ENCODE data around the gene CUL7. TPM values are rescaled to one million over a fixed set of nuclear protein-coding genes. Genes with fewer than 3 reads are reported as not detected.

Gene CUL7
- total and polyA plus RNA-seq, 2 of the 8 experiments (the other 6 are each of a cell fraction or from before 2014, with no cell fraction given), result 10.8 to 15.0 TPM

DNA sequence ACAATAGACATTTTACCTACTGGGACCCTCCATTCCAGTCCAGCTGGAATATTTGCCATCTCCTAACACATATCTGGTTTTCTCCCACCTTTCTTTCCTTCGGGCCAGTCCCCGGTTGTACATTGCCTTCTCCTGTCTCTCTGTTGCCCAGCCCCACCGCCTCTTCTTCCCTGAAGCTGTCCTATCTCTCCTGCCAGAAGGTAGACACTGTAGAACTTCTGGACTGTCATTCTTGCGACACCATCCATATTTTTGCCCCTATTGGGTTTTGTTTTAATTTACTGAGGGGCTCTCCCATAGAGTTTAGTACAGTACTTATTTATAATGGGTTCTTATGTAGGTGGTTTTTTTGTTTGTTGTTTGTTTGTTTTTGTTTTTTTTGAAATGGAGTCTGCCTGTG is 27.4 kb upstream of the CUL7 start (continued):
- no peak for TF ChIP-seq BCL11A (IDR thresholded peaks at IDR 0.05; ENCODE audit: low read depth in 2 of 2, low read length in 2 of 2)
- no peak for TF ChIP-seq NANOG (IDR thresholded peaks at IDR 0.05; ENCODE audit: insufficient read depth, low read depth, low read length, poor library complexity, severe bottlenecking)
- no peak for TF ChIP-seq RFX5 (IDR thresholded peaks at IDR 0.05; ENCODE audit: borderline replicate concordance, low read depth, low read length)
- no peak for TF ChIP-seq SP2 (IDR thresholded peaks at IDR 0.05; ENCODE audit: low read length)
- TF ChIP-seq RXRA (IDR thresholded peaks at IDR 0.05; ENCODE audit: insufficient read depth, low read depth, low read length), result no peak
- no peak for TF ChIP-seq MAX (IDR thresholded peaks at IDR 0.05)
- TF ChIP-seq GABPA (IDR thresholded peaks at IDR 0.05; ENCODE audit: borderline replicate concordance, insufficient read depth, low read length), result no peak
